Gastroesophageal sphincter (tissue), 4 donors: ENCODE measurements around the gene PPARA. TPM values are rescaled to one million over a fixed set of nuclear protein-coding genes. Genes with fewer than 3 reads are reported as not detected.

Experiments
- ATAC-seq: fragments of 150-250 bp; one replicate; pipeline ENCODE4 v1.9.1; 2016; ENCODE audit warnings: mild to moderate bottlenecking, moderate library complexity
- H3K27ac ChIP-seq, 4 donors: fragments of 200-600 bp; sonication (generic) in 3 of 4; 1 replicate in 3 of 4; 2 replicates in 1 of 4; pipeline ENCODE4 v1.5.1; 2016 to 2019
- H3K27me3 ChIP-seq: fragments of 200-600 bp; sonication (generic); one replicate; pipeline ENCODE4 v1.5.1; 2019
- H3K36me3 ChIP-seq, 2 donors: fragments of 200-600 bp; sonication (generic); one replicate each; pipeline ENCODE4 v1.5.1; 2019; ENCODE audit warnings: control low read depth in 1 of 2
- H3K4me1 ChIP-seq, 3 donors: fragments of 200-600 bp; sonication (generic); 1 replicate in 2 of 3; 2 replicates in 1 of 3; pipeline ENCODE4 v1.5.1; 2016 to 2019; ENCODE audit warnings: control low read depth in 2 of 3
- H3K4me3 ChIP-seq, 2 donors: fragments of 200-600 bp; sonication (generic); one replicate each; pipeline ENCODE4 v1.5.1; 2019; ENCODE audit warnings: mild to moderate bottlenecking in 1 of 2, moderate library complexity in 1 of 2
- H3K9me3 ChIP-seq, 3 donors: fragments of 200-600 bp; sonication (generic); one replicate each; pipeline ENCODE4 v1.5.1; 2017 to 2019; ENCODE audit warnings: control low read depth in 2 of 3
- EP300 ChIP-seq: sonication (generic); formaldehyde crosslinking; IDR thresholded peaks from one replicate; pipeline ENCODE4 v1.6.1; 2017; ENCODE audit warnings: antibody characterized with exemption, mild to moderate bottlenecking
- POLR2A ChIP-seq, 2 donors: fragments of 450-650 bp; IDR thresholded peaks; one replicate each; pipeline ENCODE4 v1.6.1; 2017; ENCODE audit warnings: antibody characterized with exemption in 2 of 2, mild to moderate bottlenecking in 2 of 2, moderate library complexity in 1 of 2
- POLR2AphosphoS5 ChIP-seq: sonication (generic); formaldehyde crosslinking; IDR thresholded peaks from one replicate; pipeline ENCODE4 v1.6.1; 2017; ENCODE audit warnings: antibody characterized with exemption
- WGBS, 2 donors: methylation state at CpG; one replicate each; pipeline ENCODE4 v1.1.5; 2018; ENCODE audit warnings: low coverage in 1 of 2; 5-methylcytosine and 5-hydroxymethylcytosine counted together
- total RNA-seq, 4 donors: library from RNA; depleted of rRNA; stranded (reverse); fragments of >200 nt; gene quantifications; one replicate each; pipeline ENCODE4 v1.1.0, GENCODE V29; 2016
- TF ChIP-seq, protein P1 (sequence below), 4 experiments: fragments of 200-600 bp in 2 of 4; fragments of 450-650 bp in 2 of 4; sonication (generic) in 1 of 4; IDR thresholded peaks; one replicate each; pipeline ENCODE4 v1.5.1; 2017 to 2019; ENCODE audit warnings: antibody characterized with exemption in 4 of 4, mild to moderate bottlenecking in 2 of 4, moderate library complexity in 2 of 4

Gene PPARA
- total RNA-seq, 4 donors from 2014 or later: 19.5 to 28.5 (median 26.9) TPM

DNA sequence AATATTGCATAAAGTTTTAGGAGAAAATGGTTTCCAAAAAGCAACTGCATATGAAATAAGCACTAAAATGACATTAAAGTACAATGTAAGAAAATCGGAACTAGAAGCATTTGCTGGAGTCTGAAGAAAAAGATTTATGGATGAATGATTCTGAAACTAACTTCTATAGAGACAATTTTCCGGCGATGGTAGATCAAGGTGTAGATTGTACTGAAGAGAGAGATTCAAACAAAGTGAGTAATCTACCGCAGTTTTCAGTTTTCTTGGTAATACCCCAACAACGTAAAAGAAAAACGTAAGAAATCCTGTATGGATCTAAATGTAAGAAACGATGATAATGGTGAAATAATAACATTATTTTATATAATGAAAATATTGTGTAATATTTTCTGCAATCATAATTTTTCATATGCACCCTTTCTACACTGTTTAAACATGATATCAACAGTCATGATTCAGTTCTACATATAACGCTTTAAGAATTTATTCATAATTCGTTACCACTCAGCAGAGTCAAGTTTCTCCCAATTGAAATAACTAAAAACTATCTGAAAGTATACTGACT lies 101.6 kb downstream of the PPARA start:
- TF ChIP-seq POLR2AphosphoS5: no peak
- WGBS, 2 donors: 84 to 94% methylated on average over 9 of the region's 9 CpGs
- Histone ChIP-seq H3K27ac (no peak overlapping the region), H3K4me3 (no peak overlapping the region), H3K27me3 (no peaks in the 10 kb centered on the region), H3K9me3 (no peaks in the 10 kb centered on the region), H3K36me3 (peaks cover 0 to 3% of the 10 kb centered on the region in 2 donors), H3K4me1 (peaks cover 0 to 41% (median 11%) of the 10 kb centered on the region in 3 donors)
- no peak for ATAC-seq

DNA sequence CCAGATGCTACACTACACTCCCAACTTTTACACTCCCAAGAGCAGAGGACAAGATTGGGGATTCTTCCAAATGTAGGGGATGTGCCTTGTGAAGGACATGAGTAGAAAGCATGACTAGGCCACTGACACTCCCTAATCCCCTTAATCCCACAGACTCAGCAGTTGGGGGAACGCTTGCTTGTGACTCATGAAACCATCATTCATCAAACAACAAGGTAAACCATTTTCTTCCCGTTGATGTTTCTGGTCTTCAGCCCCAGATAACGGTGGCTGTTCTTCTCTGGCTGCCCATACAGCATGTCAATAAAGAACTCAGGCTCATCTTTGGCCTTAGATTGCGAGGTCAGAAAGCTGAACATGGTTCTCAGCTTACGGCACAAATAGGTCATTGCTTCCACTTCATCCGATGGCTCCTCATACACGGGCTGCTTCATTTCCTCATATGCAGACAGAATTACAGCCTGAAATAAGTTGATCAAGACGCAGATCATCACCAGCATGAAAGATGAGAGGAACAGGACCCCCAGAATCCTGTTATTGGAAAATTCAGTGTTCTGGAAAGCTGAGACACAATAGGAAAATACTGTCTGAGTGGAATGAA lies 106.1 kb downstream of the PPARA start:
- ATAC-seq: no peak
- TF ChIP-seq POLR2AphosphoS5 (no peak), EP300 (no peak), POLR2A (IDR thresholded peaks at IDR 0.05) (no peak)
- TF ChIP-seq, protein P1, sequence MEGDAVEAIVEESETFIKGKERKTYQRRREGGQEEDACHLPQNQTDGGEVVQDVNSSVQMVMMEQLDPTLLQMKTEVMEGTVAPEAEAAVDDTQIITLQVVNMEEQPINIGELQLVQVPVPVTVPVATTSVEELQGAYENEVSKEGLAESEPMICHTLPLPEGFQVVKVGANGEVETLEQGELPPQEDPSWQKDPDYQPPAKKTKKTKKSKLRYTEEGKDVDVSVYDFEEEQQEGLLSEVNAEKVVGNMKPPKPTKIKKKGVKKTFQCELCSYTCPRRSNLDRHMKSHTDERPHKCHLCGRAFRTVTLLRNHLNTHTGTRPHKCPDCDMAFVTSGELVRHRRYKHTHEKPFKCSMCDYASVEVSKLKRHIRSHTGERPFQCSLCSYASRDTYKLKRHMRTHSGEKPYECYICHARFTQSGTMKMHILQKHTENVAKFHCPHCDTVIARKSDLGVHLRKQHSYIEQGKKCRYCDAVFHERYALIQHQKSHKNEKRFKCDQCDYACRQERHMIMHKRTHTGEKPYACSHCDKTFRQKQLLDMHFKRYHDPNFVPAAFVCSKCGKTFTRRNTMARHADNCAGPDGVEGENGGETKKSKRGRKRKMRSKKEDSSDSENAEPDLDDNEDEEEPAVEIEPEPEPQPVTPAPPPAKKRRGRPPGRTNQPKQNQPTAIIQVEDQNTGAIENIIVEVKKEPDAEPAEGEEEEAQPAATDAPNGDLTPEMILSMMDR (IDR thresholded peaks at IDR 0.05): no peak

DNA sequence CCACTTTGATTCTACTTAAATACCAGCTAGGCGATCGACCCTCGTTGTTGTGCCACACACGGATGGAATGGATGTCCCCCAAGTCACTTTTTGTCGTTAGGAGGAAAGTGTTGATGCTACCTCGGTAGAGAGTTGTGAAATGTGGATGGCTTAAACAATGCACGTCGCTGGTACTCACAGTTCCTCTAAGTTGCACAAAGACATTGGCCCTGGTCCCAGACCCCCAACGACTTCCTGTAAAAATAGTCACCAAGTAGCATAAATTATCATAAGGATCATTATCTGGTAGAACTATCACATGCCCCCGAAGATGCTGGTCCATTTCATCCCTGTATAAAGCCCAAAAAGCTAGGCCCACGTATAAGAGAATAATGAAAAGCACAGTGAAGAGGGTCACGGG lies 109.0 kb downstream of the PPARA start:
- Histone ChIP-seq H3K4me1 (peaks cover 0 to 12% (median 0%) of the 10 kb centered on the region in 3 donors), H3K36me3 (no peaks in the 10 kb centered on the region), H3K27ac (no peak overlapping the region), H3K4me3 (no peak overlapping the region), H3K27me3 (no peaks in the 10 kb centered on the region), H3K9me3 (no peaks in the 10 kb centered on the region)
- 72 to 79% methylated on average over 2 to 12 of the region's 12 CpGs for WGBS, 2 donors
- TF ChIP-seq, protein P1 (IDR thresholded peaks at IDR 0.05): no peak
- TF ChIP-seq POLR2A (IDR thresholded peaks at IDR 0.05): no peak
- TF ChIP-seq POLR2AphosphoS5: no peak
- TF ChIP-seq EP300: no peak
- no peak for ATAC-seq

More for the DNA sequence above, 106.1 kb downstream of the PPARA start:
- 8 to 57% methylated on average over 4 to 7 of the region's 8 CpGs for WGBS, 2 donors
- no peak overlapping the region for H3K4me3 ChIP-seq
- no peaks in the 10 kb centered on the region for H3K9me3 ChIP-seq
- no peak overlapping the region for H3K27ac ChIP-seq
- H3K4me1 ChIP-seq: peaks cover 0 to 3% (median 0%) of the 10 kb centered on the region in 3 donors
- H3K27me3 ChIP-seq: no peaks in the 10 kb centered on the region
- H3K36me3 ChIP-seq: no peaks in the 10 kb centered on the region

DNA sequence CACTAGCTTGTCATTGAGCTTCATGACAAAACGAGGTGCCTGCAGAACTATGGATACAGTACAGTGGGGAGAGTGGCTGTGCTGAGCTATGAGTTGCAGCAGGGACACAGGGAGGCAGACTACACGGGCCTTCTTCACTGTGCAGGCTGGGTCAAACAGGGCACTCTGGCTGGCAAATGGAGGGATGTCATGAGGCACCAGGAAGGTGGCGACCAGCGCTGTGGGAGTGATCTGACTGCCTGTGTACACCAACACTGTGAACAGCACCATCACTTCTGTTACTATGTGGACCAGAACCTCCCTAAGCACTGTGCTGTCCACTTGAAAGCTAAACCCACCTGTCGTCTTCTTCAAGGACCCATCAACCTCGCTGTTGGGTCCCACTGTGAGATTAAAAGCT lies 109.7 kb downstream of the PPARA start:
- ATAC-seq: no peak
- no peaks in the 10 kb centered on the region for H3K36me3 ChIP-seq
- WGBS, 2 donors: 60 to 79% methylated on average over 1 to 5 of the region's 6 CpGs
- no peak overlapping the region for H3K4me3 ChIP-seq
- no peak overlapping the region for H3K27ac ChIP-seq
- H3K9me3 ChIP-seq: no peaks in the 10 kb centered on the region
- peaks cover 0 to 12% (median 0%) of the 10 kb centered on the region in 3 donors for H3K4me1 ChIP-seq
- H3K27me3 ChIP-seq: no peaks in the 10 kb centered on the region
- no peak for TF ChIP-seq POLR2A (IDR thresholded peaks at IDR 0.05)
- no peak for TF ChIP-seq EP300
- no peak for TF ChIP-seq POLR2AphosphoS5
- TF ChIP-seq, protein P1 (IDR thresholded peaks at IDR 0.05): no peak

DNA sequence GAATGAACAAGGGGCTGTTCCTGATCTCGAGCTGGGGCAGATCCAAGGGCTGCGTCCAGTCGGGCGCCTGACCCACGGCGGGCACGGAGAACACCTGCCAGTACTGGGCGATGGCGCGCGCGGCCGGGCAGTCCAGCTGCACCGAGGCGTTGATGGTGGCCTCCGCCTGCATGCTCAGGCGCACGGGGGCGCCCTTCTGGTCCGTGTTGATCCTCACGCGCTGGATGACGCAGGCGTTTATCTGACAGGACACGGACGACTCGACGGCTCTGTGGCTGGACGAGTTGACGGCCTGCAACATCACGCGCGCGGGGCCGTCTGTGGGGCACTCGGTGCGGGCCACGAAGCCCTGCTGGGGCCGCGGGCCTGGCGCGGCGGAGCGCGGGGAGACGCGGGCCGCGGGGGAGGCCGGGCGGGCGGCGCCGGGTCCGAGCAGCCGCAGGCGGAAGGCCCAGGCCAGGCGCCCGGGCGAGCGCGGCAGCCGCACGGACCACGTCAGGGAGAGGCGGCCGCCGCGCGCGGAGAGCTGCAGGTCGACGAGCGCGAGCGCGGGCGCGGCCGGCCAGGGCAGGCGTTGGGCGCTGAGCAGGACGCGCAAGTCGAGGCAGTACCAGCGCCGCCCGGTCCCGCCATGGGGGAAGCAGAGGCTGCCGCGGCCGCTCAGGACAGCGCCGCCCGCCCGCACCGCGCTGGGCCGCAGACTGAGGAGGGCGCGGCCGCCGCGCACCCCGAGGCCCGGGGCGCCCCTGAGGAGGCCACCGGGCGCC lies 112.3 kb downstream of the PPARA start:
- no peak for TF ChIP-seq POLR2A (IDR thresholded peaks at IDR 0.05)
- TF ChIP-seq, protein P1 (IDR thresholded peaks at IDR 0.05): peak in 3 of 4 experiments; percentile 38 to 54 (median 40)
- Histone ChIP-seq H3K4me1 (peaks cover 0 to 24% (median 0%) of the 10 kb centered on the region in 3 donors), H3K27ac (peak overlapping the region in 1 of 4 donors; percentile 53), H3K36me3 (no peaks in the 10 kb centered on the region), H3K9me3 (no peaks in the 10 kb centered on the region), H3K27me3 (no peaks in the 10 kb centered on the region), H3K4me3 (peak overlapping the region; percentile 20 to 55)
- peak; percentile 72 for ATAC-seq
- no CpG with 5 or more reads among the region's 109 CpGs for WGBS, 2 donors
